Activated CD8-positive, alpha-beta T cell treated with anti-CD3 and anti-CD28 coated beads for 36 hours (primary cell): ENCODE measurements around the gene TMEM101. TPM values are rescaled to one million over a fixed set of nuclear protein-coding genes. Genes with fewer than 3 reads are reported as not detected.
"Not testable (repeated sequence)": the region's sequence is repeated elsewhere in the genome, so short reads cannot be mapped to it uniquely, and the experiment has no call there.

ENCODE experiments used
- ATAC-seq: fragments of 200-7000 bp; cut with Tn5 transposase; one replicate; pipeline ENCODE4 v1.10.0; 2021; ENCODE audit warnings: mild to moderate bottlenecking, moderate library complexity
- CTCF ChIA-PET: fragments of 350-600 bp; sonication (Branson Sonifier 250); formaldehyde crosslinking; loops from one replicate; lab custom pipeline; 2021; ENCODE audit warnings: antibody characterized with exemption; lab: Charles Lee
- POLR2A ChIA-PET: fragments of 350-600 bp; sonication (Branson Sonifier 250); formaldehyde crosslinking; loops from one replicate; lab custom pipeline; 2021; ENCODE audit warnings: antibody characterized with exemption; lab: Charles Lee
- DNase-seq: peaks from one replicate; pipeline ENCODE4 v3.0.0-alpha.2; 2020
- H3K27ac Mint-ChIP-seq: one replicate; pipeline ENCODE4 v1.8.0; 2021; ENCODE audit warnings: mild to moderate bottlenecking, mixed read lengths
- H3K27me3 Mint-ChIP-seq: one replicate; pipeline ENCODE4 v1.8.0; 2021; ENCODE audit warnings: mixed read lengths
- H3K36me3 Mint-ChIP-seq: one replicate; pipeline ENCODE4 v1.8.0; 2021; ENCODE audit warnings: low read depth, mixed read lengths
- H3K4me1 Mint-ChIP-seq: one replicate; pipeline ENCODE4 v1.8.0; 2021; ENCODE audit warnings: low read depth, mixed read lengths
- H3K4me3 Mint-ChIP-seq: one replicate; pipeline ENCODE4 v1.8.0; 2021; ENCODE audit warnings: mild to moderate bottlenecking, moderate library complexity, mixed read lengths
- H3K9me3 Mint-ChIP-seq: one replicate; pipeline ENCODE4 v1.8.0; 2021; ENCODE audit warnings: mixed read lengths
- intact Hi-C: fragments of 100-400 bp; cut with micrococcal nuclease; formaldehyde crosslinking; loops from one replicate; pipeline ENCODE4 v1.10.0; 2022
- total RNA-seq, 2 experiments: library from RNA; stranded (reverse); gene quantifications; one replicate each; pipeline ENCODE4 v1.2.3, GENCODE V29; 2021
- TF ChIP-seq, protein P1 (sequence below): fragments of 200-600 bp; IDR thresholded peaks from one replicate; pipeline ENCODE4 v1.8.0; 2022; ENCODE audit warnings: antibody characterized with exemption, mild to moderate bottlenecking

The TMEM101 gene
- total RNA-seq, 2 experiments from 2014 or later = 26.1 to 28.5 TPM

DNA sequence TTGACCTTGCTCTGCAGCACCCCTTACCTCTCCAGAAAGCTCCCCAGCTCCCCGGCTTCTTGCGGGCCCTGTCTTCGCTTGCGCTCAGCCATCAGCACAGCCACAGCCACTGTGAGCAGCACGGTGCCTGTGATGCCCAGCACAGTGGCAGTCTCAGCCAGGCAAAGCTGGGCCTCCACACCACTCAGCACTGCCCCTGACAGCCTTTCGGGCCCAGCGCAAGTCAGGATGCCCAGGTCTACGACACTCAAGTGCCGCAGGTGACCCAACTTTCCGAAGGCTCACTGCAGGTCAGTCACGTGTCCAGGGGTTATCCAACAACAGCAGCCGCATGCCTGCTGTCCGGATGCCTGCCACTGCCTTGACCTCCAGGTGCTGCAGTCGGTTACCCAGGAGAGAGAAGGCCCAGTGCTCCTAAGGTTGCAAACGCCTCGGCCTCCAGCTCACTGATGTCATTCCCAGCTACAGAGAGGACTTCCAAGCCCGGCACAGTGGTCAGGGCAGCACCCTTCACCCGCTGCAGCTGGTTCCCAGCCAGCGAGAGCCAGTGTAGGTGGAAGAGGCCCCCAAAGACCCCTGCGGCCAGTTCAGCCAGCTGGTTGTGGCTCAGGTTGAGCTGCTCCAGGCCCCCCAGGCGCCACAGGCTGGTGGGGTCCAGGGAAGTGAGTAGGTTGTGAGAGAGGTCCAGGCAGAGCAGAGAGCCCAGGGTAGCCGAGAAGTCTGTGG lies 8.9 kb upstream of the TMEM101 start:
- intact Hi-C loops = no loop called here
- TF ChIP-seq, protein P1, sequence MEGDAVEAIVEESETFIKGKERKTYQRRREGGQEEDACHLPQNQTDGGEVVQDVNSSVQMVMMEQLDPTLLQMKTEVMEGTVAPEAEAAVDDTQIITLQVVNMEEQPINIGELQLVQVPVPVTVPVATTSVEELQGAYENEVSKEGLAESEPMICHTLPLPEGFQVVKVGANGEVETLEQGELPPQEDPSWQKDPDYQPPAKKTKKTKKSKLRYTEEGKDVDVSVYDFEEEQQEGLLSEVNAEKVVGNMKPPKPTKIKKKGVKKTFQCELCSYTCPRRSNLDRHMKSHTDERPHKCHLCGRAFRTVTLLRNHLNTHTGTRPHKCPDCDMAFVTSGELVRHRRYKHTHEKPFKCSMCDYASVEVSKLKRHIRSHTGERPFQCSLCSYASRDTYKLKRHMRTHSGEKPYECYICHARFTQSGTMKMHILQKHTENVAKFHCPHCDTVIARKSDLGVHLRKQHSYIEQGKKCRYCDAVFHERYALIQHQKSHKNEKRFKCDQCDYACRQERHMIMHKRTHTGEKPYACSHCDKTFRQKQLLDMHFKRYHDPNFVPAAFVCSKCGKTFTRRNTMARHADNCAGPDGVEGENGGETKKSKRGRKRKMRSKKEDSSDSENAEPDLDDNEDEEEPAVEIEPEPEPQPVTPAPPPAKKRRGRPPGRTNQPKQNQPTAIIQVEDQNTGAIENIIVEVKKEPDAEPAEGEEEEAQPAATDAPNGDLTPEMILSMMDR = no peak
- H3K27ac Mint-ChIP-seq = no peak overlapping the region
- DNase-seq (no peak), ATAC-seq (no peak)
- ChIA-PET POLR2A (interaction anchor here (1.1 kb wide), 1 partner anchor 12 kb away, joined by 3 read pairs; no protein-coding TSS in a partner anchor), CTCF (no interaction called here)
- H3K4me1 Mint-ChIP-seq = no peaks in the 10 kb centered on the region
- H3K36me3 Mint-ChIP-seq = no peaks in the 10 kb centered on the region
- H3K27me3 Mint-ChIP-seq = no peaks in the 10 kb centered on the region
- H3K9me3 Mint-ChIP-seq = no peaks in the 10 kb centered on the region
- H3K4me3 Mint-ChIP-seq = no peak overlapping the region

GRCh38 chr17:44022246-44022645 lies 7.5 kb upstream of the TMEM101 start:
- TF ChIP-seq, protein P1 = no peak
- Mint-ChIP-seq H3K27me3 (no peaks in the 10 kb centered on the region), H3K9me3 (no peaks in the 10 kb centered on the region), H3K4me1 (no peaks in the 10 kb centered on the region), H3K27ac (no peak overlapping the region), H3K4me3 (no peak overlapping the region), H3K36me3 (no peaks in the 10 kb centered on the region)
- CTCF ChIA-PET = interaction anchor here (1.0 to 1.6 kb wide), 3 partner anchors 8 to 538 kb away, joined by 3 to 4 read pairs (median 3); partner anchors contain the start of gene DHX8
- DNase-seq (no peak), ATAC-seq (no peak)
- intact Hi-C loops = no loop called here
- POLR2A ChIA-PET = no interaction called here

DNA sequence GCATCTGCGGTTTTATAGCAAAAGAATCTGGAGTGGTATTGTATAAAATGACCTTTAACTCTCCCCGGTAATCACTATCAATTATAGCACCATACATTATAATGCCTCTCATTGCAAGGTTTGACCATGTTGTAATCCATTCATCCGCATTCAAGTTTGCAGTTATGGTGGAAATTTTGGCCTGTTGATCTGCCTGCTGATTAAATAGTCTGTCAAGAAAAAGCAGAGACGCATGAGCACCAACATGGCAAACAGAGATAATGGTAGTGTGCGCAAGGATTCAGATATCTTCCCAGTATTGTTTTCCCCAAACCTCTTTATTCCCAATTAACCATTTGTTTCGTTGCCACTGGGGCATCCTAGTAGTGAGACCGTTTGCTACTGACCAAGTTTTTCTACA lies 6.5 kb upstream of the TMEM101 start:
- POLR2A ChIA-PET = interaction anchor here (1.6 kb wide), 1 partner anchor 19 kb away, joined by 5 read pairs; no protein-coding TSS in a partner anchor
- H3K4me3 Mint-ChIP-seq, H3K9me3 Mint-ChIP-seq, intact Hi-C loops, H3K27me3 Mint-ChIP-seq, ATAC-seq, H3K4me1 Mint-ChIP-seq, H3K27ac Mint-ChIP-seq, H3K36me3 Mint-ChIP-seq, DNase-seq: not testable (repeated sequence)
- CTCF ChIA-PET = interaction anchor here (1.0 kb wide), 1 partner anchor 9 kb away, joined by 3 read pairs; no protein-coding TSS in a partner anchor

DNA sequence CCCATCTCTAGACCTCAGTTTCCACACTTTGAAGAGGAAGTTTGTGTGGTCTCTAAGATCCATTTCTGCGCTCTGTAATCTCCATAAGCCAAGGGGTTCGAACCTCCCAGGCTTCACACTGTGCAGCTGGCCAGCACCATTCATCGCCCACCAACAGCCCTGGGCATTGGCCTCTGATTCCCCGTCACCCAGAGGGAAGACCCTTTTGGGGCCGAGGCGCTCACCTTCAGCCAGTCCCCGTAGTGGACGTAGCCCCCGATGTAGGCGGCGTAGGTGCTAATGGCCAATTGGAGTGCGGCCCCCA lies 678 bp downstream of the TMEM101 start:
- POLR2A ChIA-PET = interaction anchor here (0.7 to 1.9 kb wide), 5 partner anchors 15 to 172 kb away, joined by 3 to 5 read pairs (median 3); partner anchors contain the start of gene TMUB2
- ATAC-seq = no peak
- H3K9me3 Mint-ChIP-seq = no peaks in the 10 kb centered on the region
- H3K27me3 Mint-ChIP-seq = no peaks in the 10 kb centered on the region
- H3K4me3 Mint-ChIP-seq = peak overlapping the region; percentile 97
- H3K4me1 Mint-ChIP-seq = peaks cover 7% of the 10 kb centered on the region
- intact Hi-C loops = no loop called here
- CTCF ChIA-PET = interaction anchor here (1.5 kb wide), 1 partner anchor 70 kb away, joined by 7 read pairs; no protein-coding TSS in a partner anchor
- TF ChIP-seq, protein P1 = no peak
- peak; percentile 23 for DNase-seq
- peak overlapping the region; percentile 97 for H3K27ac Mint-ChIP-seq
- peaks cover 12% of the 10 kb centered on the region for H3K36me3 Mint-ChIP-seq

GRCh38 chr17:44012874-44013273 lies 1.9 kb downstream of the TMEM101 start:
- no peaks in the 10 kb centered on the region for H3K27me3 Mint-ChIP-seq
- H3K4me1 Mint-ChIP-seq = peaks cover 14% of the 10 kb centered on the region
- H3K4me3 Mint-ChIP-seq = peak overlapping the region; percentile 53
- peaks cover 19% of the 10 kb centered on the region for H3K36me3 Mint-ChIP-seq
- ATAC-seq (no peak), DNase-seq (no peak)
- CTCF ChIA-PET = interaction anchor here (0.9 kb wide), 1 partner anchor 72 kb away, joined by 3 read pairs; no protein-coding TSS in a partner anchor
- TF ChIP-seq, protein P1 = no peak
- intact Hi-C loops = no loop called here
- POLR2A ChIA-PET = interaction anchor here (0.8 to 1.9 kb wide), 2 partner anchors 16 to 84 kb away, joined by 3 to 5 read pairs; no protein-coding TSS in a partner anchor
- no peak overlapping the region for H3K27ac Mint-ChIP-seq
- no peaks in the 10 kb centered on the region for H3K9me3 Mint-ChIP-seq
